GM18499 (cell line): ENCODE measurements around the gene HSF2BP.
"Not testable (repeated sequence)": the region's sequence is repeated elsewhere in the genome, so short reads cannot be mapped to it uniquely, and the experiment has no call there.

Experiments
- ATAC-seq: cut with Tn5 transposase; IDR thresholded peaks from one replicate; pipeline ENCODE4 v1.9.1; 2021; ENCODE audit warnings: moderate number of reproducible peaks; ENCODE audit not compliant: insufficient read depth, unreplicated experiment

The HSF2BP gene

DNA sequence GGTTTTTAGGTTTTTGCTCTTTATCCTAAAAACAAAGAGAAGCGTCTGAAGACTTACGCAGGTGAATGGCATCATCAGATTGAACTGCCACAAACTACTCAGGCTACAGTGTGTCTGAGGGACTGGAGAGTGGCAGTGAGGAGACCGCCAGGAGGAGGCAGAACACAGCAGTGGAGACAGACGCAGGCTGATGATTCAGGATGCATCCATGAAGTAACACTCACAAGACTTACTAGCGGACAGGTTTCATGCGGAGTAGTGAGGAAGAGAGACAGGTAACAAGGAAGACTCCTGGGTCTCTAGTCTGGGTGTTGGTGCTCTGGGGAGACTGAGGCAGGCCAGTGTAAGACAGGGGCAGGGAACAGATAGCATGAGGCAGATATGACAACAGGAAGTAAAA is 5.7 kb downstream of the HSF2BP start:
- no peak for ATAC-seq

DNA sequence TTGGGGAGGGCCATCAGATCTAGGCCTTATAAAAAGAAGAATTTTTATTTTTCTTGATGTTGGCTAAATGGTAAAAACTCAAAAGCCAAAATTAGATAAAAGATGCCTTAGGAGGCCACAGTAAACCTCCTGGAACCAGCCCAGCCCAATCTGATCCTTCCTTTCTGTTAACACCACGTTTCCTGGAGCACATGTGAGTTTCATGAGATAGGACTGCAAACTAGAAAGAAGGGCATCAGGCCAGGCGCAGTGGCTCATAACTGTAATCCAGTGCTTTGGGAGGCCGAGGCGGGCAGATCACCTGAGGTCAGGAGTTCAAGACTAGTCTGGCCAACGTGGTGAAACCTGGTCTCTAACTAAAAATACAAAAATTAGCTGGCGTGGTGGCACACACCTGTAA is 6.7 kb downstream of the HSF2BP start:
- ATAC-seq: no peak

DNA sequence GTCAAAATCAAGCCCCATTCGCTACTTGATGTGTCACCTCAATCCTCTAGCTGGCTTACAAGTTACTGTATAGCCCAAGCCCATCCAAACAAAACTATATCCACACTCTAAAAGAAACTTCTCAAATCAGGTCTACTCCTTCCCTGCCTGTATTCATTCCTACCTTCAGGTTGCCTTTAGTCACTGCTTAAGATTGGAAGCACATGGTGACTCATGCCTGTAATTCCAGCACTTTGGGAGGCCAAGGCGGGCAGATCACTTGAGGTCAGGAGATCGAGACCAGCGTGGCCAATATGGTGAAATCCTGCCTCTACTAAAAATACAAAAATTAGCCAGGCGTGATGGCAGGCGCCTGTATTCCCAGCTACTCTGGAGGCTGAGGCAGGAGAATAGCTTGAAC is 7.4 kb downstream of the HSF2BP start:
- ATAC-seq: not testable (repeated sequence)

DNA sequence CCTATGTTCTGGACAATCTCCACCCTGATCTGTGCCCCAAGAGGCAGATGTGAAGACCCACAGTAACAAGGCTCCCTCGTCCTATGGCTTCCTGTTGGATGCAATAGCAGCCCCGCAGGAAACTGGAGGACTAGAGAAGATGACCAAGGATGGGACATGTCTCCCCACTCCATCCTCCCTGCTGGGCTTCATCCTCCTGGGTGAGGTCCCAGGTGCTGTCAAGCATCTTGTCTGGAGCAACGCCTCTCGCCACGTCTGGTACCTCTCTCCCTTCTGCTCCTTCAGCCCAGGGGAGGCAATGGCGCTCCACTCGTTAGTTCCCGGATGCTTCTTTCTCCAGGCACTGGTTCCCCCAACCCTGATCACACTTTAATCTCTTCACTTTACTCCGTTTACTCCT is 11.1 kb downstream of the HSF2BP start:
- ATAC-seq: no peak

DNA sequence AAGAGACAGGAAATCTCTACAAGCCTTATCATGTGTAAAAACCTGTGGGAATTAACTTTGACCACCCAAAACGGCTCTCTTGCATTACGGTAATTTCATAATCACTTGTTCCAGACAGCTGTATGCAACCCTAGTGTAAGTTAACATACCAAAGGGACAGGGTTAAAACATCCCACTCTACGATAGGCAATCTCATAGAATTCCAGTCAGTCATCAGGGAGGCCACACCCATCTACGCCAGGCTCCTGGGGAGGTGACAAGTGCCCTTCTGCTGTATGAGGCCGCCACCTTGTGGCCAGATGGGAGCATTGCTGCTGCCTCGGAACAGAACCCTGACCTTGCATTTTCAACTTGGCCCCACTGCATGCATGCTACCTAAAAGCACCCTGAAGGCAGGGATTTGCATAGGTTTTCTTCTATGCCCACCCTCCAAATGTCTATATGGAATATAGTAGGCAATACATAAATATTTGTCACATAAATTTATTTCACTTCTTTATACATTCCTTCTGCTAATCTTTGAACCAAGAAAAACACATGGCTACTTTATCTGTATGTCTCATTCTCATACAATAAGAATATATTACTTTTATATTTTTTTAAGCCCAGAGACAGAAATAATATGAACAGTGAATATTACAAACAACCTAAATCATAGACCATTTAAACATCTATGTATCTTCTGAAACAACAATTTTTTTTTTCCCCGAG is 12.6 kb downstream of the HSF2BP start:
- ATAC-seq: no peak

DNA sequence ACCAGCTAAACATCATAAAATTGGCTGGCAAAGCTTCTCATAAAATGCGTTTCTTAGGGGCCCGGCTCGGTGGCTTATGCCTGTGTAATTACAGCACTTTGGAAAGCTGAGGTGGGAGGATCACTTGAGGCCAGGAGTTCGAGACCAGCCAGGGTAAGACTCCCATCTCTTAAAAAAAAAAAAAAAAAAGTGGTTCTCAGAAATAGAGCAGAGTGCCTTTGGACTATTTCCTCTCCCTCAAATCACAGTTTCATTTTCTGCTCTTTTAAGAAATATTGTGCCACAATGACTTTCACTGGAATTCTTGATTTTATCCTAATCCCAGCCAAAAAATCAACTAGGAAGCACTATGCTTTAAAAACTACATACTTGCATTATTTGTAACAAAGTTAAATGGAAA is 13.3 kb downstream of the HSF2BP start:
- ATAC-seq: no peak

DNA sequence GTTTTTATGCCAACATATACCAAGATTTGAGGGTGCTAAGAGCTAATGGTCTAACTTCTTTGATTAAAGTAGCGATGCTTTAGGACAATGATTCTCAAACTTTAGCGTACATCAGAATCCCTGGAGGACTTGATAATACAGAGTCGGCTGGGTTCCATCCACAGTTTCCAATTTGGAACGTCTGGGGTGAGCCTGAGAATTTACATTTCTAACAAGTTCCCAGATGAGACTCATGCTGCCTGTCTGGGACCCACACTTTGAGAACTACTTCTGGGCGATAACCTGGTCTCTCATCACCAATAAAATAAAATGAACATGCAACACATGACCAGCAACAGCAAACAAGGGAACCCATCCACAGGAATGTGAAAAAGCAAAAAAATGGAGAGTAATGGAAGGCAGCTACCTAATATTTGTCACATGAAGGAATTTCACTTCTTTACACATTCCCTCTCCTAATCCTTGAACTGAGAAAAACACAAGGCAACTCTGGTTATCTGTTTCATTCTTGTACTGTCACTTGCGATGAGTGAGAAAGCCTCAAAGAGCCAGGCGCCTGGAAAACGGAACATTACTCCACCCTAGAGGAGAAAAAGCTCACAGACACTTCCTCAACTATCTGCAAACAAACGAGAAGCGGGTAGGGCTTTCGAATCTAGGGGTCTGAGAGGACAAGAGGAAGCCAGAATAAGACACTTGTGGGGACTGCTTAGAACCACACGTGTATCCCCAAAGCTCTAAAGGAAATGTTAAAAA is 14.0 kb downstream of the HSF2BP start:
- no peak for ATAC-seq

DNA sequence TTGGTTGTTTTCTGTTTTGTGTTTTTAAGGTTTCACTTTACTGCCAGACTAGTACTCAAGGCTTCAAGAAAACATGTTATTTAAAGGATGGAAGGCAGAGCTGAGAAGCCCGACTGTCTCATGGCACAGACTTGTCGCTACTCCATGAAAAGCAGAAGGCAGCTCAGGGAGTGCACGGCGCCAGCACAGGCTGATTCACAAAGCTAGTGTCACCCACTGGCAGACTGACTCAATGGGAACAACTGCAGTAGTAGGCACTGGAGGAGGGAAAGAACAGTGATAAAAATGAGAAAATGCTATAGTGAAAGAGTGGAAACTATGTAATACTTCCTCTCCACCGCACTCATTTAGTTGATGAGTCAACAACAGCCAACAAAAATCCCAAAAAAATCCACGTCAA is 14.7 kb downstream of the HSF2BP start:
- no peak for ATAC-seq

DNA sequence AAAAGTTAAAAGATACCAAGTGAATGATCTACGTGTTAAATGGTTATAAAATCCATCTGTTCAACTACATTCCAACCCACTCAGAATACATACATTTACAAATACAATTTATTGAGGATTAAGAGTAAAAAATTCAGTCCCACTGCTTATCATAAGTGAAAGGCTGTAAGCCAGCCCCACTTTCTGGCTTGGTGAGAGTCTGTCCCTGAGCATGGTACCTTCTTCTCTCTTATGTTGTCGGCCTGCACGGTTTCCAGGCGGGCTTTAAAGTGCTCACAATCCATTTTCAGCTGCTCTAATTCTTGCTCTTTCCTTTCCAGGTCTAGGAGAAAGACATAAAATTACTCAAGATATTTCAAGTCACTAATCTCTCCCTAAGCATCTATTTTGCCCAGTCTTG is 15.2 kb downstream of the HSF2BP start:
- ATAC-seq: no peak

DNA sequence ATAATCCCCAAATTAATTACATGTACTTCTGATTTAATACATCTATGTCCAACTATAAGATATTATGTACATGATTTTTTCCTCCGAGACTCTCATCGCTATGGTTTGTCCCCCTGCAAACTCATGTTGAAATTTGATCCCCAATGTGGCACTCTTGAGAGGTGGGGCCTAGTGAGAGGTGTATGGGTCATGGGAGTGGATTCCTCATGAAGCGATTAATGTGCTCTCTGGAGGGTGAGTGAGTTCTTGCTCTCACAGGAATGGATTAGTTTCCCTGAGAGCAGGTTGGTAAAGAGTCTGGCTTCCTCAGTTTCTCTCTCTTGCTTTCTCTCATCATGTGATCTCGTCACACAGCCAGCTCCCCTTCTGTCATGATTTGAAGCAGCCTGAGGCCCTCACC is 16.1 kb downstream of the HSF2BP start:
- no peak for ATAC-seq

DNA sequence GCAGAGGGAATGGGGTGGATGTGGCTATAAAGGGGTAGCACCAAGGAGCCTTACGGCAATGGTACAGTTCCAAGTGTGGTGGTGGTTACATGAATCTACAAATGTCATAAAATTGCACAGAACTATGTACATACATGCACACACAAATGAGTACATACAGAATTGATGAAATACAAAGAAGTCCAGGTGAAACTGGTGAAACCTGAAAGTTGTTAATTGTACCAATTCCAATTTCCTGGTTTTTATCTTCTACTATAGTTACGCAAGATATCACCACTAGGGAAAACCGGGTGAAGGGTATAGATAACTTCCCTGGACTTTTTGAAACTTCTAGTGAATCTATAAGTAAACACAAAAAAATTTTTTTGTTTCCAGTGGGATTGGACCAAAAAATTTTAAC is 18.9 kb downstream of the HSF2BP start:
- ATAC-seq: no peak

DNA sequence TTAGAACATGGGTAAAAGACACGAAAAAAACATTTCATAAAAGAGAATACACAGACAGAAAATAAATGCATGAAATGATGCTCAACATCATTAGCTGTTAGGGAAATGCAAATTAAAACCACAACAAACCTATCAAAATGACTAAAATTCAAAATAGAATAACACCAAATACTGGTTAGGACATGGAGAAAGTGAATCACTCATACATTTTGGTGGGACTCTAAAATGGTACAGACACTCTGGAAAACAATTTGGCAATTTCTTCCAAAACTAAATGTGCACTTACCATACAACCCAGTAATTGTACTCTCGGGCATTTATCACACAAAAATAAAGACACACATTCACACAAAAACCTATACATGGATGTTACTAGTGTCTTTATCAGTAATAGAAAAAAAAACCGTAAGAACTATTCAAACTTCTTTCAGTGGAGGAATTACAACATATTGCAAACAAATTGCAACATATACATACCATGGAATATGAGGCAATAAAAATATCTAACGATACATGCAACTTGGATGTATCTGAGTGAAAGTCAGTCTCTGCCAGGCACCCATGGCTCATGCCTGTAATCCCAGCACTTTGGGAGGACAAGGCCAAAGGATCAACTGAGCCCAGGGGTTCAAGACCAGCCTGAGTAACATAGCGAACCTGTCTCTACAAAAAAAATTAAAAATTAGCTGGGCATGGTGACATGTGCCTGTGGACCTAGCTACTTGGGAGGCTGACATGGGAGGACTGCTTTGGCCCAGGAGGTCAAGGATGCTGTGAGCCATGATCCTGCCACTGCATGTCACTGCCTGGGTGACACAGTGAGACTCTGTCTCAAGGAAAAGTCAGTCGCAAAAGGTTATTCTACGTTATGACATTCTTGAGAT is 19.6 kb downstream of the HSF2BP start:
- ATAC-seq: no peak

DNA sequence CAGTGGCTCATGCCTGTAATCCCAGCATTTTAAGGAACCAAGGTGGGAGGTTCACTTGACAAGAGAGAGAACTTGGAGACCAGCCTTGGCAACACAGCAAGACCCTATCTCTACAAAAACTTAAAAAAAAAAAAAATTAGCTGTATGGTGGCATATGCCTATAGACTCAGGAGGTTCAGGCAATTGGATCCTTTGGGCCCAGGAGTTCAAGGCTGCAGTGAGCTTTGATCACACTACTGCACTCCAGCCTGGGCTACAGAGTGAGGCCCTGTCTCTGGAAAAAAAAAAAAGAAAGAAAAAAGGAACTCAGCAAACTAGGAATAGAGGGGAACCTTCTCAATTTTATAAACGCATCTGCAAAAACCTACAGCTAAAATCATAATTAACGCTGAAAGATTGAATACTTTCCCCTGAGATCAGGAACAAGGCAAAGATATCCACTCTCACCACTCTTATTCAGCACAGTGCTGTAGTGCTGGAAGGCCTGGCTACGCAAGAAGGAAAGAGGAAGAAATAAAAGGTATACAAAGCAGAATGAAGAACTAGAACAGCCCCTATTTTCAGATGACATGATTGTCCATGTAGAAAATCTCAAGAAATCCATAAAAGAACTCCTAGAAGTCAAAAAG is 21.6 kb downstream of the HSF2BP start:
- ATAC-seq: no peak

DNA sequence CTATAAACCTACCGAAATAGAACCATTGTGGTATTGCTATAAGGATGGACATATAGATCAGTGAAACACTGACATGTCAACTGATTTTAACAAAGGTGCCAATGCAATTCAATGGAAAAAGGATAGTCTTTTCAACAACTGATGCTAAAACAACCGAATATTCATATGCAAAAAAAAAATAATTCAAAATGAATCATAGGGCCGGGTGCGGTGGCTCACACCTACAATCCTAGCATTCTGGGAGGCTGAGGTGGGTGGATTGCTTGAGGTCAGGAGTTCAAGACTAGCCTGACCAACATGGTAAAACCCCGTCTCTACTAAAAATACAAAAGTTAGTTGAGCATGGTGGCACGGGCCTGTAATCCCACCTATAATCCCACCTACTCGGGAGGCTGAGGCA is 23.9 kb downstream of the HSF2BP start:
- ATAC-seq: no peak

DNA sequence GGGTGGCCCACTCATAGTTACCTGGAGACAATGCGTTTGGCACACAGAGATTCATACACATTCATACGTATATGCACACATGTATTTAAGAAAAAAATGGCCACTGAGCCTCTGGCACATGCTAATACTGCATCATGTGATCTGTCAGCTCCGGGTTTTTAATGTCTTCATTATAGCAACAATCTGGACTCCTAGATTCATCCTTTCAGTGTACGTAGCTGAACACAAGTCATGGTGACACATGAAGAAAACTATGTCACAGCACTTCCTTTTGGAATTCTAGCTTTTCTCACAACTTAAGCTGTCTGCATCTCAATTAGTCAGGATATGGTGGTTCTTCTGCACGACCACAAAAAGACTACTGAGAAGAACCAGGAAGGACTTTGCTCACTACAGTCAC is 24.7 kb downstream of the HSF2BP start:
- ATAC-seq: no peak

DNA sequence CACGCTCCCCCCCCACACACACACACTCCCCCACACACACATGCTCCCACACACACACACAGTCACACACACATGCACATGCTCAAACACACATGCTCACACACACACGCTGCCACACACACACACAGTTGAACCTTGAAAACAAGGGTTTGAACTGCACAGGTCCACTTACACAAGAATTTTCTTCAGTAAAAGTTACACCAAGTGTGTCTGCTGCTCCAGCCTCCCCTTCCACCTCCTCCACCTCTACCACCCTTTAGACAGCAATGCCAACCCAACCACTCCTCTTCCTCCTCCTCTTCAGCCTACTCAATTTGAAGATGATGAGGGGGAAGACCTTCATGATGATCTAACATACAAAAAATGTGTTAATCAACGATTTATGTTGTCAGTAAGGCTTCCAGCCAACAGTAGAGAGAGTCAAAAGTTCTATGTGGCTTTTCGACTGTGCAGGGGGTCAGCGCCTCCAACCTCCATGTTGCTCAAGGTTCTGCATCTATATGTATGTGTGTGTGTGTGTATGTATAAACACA is 26.8 kb downstream of the HSF2BP start:
- ATAC-seq: no peak

DNA sequence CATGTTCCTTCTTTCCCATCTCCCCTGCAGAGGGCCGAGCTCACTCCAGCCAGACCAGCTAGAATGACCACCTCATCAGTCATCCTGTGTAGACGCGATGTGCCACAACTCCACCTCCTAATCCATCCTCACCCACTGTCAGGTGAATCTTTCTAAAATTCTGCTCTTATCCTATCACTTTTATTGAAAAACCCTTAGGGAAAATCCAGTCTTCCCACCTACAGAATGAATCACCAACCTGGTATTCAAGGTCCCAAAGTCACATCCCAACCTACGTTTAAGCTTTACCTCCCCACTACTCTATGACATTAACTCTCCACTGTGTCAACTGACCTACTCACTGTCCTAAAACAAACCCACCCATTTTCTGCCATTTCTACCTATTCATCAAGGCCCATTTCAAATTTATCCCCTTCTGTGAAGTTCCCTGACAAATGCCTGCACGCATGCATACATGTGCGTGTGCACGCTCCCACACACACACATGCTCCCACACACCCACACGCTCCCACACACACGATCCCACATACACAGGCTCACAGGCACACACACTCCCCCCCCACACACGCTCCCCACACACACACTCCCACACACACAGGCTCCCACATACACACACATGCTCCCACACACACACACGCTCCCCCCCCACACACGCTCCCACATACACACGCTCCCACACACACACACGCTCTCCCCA is 27.7 kb downstream of the HSF2BP start:
- no peak for ATAC-seq

DNA sequence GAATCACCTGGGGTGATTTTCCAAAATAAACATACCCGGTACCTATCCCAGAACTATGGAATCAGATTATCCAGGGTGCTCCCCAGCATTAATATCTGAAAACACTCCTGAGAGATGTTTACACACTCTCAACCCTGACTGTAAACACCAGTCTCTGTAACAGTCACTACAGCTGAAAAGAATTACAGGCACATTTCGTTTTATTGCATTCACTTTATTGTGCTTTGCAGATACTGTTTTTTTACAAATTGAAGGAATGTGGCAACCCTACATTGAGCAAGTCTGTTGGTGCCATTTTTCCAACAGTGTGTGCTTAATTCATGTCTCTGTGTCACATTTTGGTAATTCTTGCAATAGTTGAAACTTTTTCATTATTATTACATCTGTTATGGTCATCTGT is 31.8 kb downstream of the HSF2BP start:
- no peak for ATAC-seq

DNA sequence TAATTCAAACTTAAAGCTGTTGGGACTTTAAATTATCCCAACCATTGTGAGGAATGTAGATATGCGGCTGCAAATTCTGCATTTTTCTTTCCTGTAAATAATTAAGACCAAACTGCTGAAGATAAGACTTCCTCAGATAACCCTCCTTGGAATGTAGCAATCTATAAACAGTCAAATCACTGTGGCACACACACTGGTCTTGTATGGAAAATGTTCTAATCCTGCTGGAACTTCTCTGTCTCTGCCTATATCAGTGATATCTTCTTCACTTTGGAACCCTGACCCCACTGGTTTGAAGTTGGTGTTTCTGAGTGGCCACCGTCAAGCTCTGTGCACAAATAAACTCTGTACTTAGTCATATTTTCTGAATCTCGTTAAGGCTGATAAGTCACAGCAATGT is 32.9 kb downstream of the HSF2BP start:
- no peak for ATAC-seq

DNA sequence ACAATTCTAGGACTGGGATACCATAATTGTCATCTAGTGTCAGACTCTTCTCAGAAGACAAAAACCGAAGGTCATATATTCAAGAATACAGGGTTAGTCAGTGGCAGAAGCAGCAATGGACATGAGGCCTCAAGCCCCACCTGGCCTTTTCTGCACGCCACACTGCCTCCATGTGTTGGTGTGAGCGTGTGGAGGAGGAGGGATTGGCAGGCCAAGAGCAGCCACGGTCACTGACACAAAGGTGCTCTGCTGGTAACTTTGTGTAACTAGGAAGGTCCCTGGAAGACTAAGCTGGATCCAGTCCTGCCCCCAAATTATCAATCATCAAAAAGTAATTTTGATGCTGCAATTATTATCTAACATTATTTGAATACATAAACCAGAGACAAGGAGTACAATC is 34.9 kb downstream of the HSF2BP start:
- ATAC-seq: no peak
